Neural cell (in vitro differentiated cells): ENCODE data around the gene BZW2. TPM values are rescaled to one million over a fixed set of nuclear protein-coding genes. Genes with fewer than 3 reads are reported as not detected.

Experiments
- H2AFZ ChIP-seq: fragments of 200-600, 300-800 bp; sonication (generic), shearing (Covaris generic); 2 replicates; pipeline ENCODE4 v1.6.0; 2014; ENCODE audit warnings: low read depth, mild to moderate bottlenecking, antibody characterized with exemption, low read length, moderate library complexity
- H3F3A ChIP-seq: fragments of 200-600 bp; shearing (Covaris generic); 2 replicates; pipeline ENCODE4 v1.6.1; 2016; ENCODE audit warnings: mild to moderate bottlenecking, moderate library complexity, mixed read lengths, antibody characterized with exemption, low read length; ENCODE audit not compliant: insufficient read depth, poor library complexity, severe bottlenecking
- H3K27ac ChIP-seq: fragments of 200-600, 300-800 bp; sonication (generic), shearing (Covaris generic); 2 replicates; pipeline ENCODE4 v1.5.1; 2014; ENCODE audit warnings: mild to moderate bottlenecking, low read length, moderate library complexity
- H3K27me3 ChIP-seq: fragments of 300-800, 200-600 bp; sonication (generic), shearing (Covaris generic); 2 replicates; pipeline ENCODE4 v1.6.0; 2014; ENCODE audit warnings: mild to moderate bottlenecking, low read depth, low read length, moderate library complexity; ENCODE audit not compliant: insufficient read depth
- H3K36me3 ChIP-seq: fragments of 300-800, 200-600 bp; sonication (generic), shearing (Covaris generic); 2 replicates; pipeline ENCODE4 v1.5.1; 2014; ENCODE audit warnings: mild to moderate bottlenecking, antibody characterized with exemption, low read length, moderate library complexity; ENCODE audit not compliant: insufficient read depth
- H3K4me2 ChIP-seq: fragments of 300-800, 200-600 bp; sonication (generic), shearing (Covaris generic); 2 replicates; pipeline ENCODE4 v1.6.0; 2014; ENCODE audit warnings: mild to moderate bottlenecking, low read length
- H3K4me3 ChIP-seq: fragments of 300-800, 200-600 bp; sonication (generic), shearing (Covaris generic); 2 replicates; pipeline ENCODE4 v1.5.1; 2014; ENCODE audit warnings: mild to moderate bottlenecking, low read length, moderate library complexity
- H3K79me2 ChIP-seq: fragments of 200-600 bp; shearing (Covaris generic); replicated peaks from 2 replicates; pipeline ENCODE4 v1.6.0; 2014; ENCODE audit warnings: mild to moderate bottlenecking, low read length, moderate library complexity; ENCODE audit not compliant: insufficient read depth
- H3K9ac ChIP-seq: fragments of 300-800, 200-600 bp; sonication (generic), shearing (Covaris generic); 2 replicates; pipeline ENCODE4 v1.6.1; 2016; ENCODE audit warnings: mild to moderate bottlenecking, low read length, mixed read lengths
- H3K9me2 ChIP-seq: fragments of 200-600 bp; shearing (Covaris generic); 2 replicates; pipeline ENCODE4 v1.6.1; 2016; ENCODE audit warnings: mild to moderate bottlenecking, low read length, mixed read lengths; ENCODE audit not compliant: insufficient read depth
- H3K9me3 ChIP-seq: fragments of 200-600, 300-800 bp; sonication (generic), shearing (Covaris generic); 2 replicates; pipeline ENCODE4 v1.6.1; 2016; ENCODE audit warnings: mild to moderate bottlenecking, mixed run types, low read length, moderate library complexity, mixed read lengths
- H4K20me1 ChIP-seq: fragments of 200-600 bp; shearing (Covaris generic); 2 replicates; pipeline ENCODE4 v1.6.1; 2016; ENCODE audit warnings: mild to moderate bottlenecking, mixed run types; ENCODE audit not compliant: insufficient read depth
- CTCF ChIP-seq: fragments of 450-650 bp; IDR thresholded peaks from 2 replicates; pipeline ENCODE4 v1.5.1; 2014; ENCODE audit warnings: antibody characterized with exemption, mild to moderate bottlenecking, moderate library complexity; ENCODE audit not compliant: poor library complexity, severe bottlenecking
- EP300 ChIP-seq: fragments of 450-650 bp; conservative IDR thresholded peaks from 2 replicates; pipeline ENCODE4 v1.6.1; 2014; ENCODE audit warnings: antibody characterized with exemption, mild to moderate bottlenecking, moderate library complexity; ENCODE audit not compliant: poor library complexity, severe bottlenecking
- EZH2 ChIP-seq: fragments of 200-600, 300-800 bp; shearing (Covaris generic), sonication (generic); IDR thresholded peaks from 2 replicates; pipeline ENCODE4 v1.6.1; 2014; ENCODE audit warnings: antibody characterized with exemption, low read length, borderline replicate concordance, mild to moderate bottlenecking; ENCODE audit not compliant: insufficient read depth, poor library complexity, severe bottlenecking
- MXI1 ChIP-seq: fragments of 450-650 bp; conservative IDR thresholded peaks from 2 replicates; pipeline ENCODE4 v1.6.1; 2014; ENCODE audit warnings: antibody characterized with exemption, mild to moderate bottlenecking; ENCODE audit not compliant: poor library complexity, severe bottlenecking
- POLR2AphosphoS5 ChIP-seq: IDR thresholded peaks from 2 replicates; pipeline ENCODE4 v1.6.1; 2012
- RAD21 ChIP-seq: fragments of 450-650 bp; conservative IDR thresholded peaks from 2 replicates; pipeline ENCODE4 v1.6.1; 2014; ENCODE audit warnings: antibody characterized with exemption, mild to moderate bottlenecking, moderate library complexity
- REST ChIP-seq: IDR thresholded peaks from 2 replicates; pipeline ENCODE4 v1.6.1; 2012; ENCODE audit warnings: borderline replicate concordance
- SMC3 ChIP-seq: fragments of 450-650 bp; conservative IDR thresholded peaks from 2 replicates; pipeline ENCODE4 v1.6.1; 2014; ENCODE audit warnings: antibody characterized with exemption, mild to moderate bottlenecking, moderate library complexity; ENCODE audit not compliant: poor library complexity
- TAF1 ChIP-seq: IDR thresholded peaks from 2 replicates; pipeline ENCODE4 v1.6.1; 2012; ENCODE audit warnings: low read depth
- polyA plus RNA-seq: library from polyadenylated mRNA; depleted of rRNA; stranded (reverse); fragments of >200 nt; gene quantifications from 2 replicates; pipeline ENCODE4 v1.2.3, GENCODE V29; 2014

The BZW2 gene
- polyA plus RNA-seq, 1 donor from 2014 or later, result 203 TPM

- TF ChIP-seq EZH2, result no peak
- no peak for TF ChIP-seq TAF1
- TF ChIP-seq CTCF, result no peak
- no peak for TF ChIP-seq MXI1
- no peak for TF ChIP-seq EP300
- TF ChIP-seq RAD21, result no peak
- TF ChIP-seq REST, result no peak
- TF ChIP-seq POLR2AphosphoS5, result no peak
- no peak for TF ChIP-seq SMC3
- H3K79me2 ChIP-seq, result no peaks in the 10 kb centered on the region
- no peaks in the 10 kb centered on the region for H3K9me2 ChIP-seq
Observed at GRCh38 chr7:16738011-16738688, 92.2 kb downstream of the BZW2 start.

GRCh38 chr7:16739863-16740622, 94.1 kb downstream of the BZW2 start:
- Histone ChIP-seq H3K9ac (no peak overlapping the region), H3K27ac (no peak overlapping the region), H3K27me3 (no peaks in the 10 kb centered on the region), H3K9me3 (no peaks in the 10 kb centered on the region), H4K20me1 (no peaks in the 10 kb centered on the region), H3F3A (no peaks in the 10 kb centered on the region), H3K4me3 (no peak overlapping the region), H3K79me2 (no peaks in the 10 kb centered on the region), H3K9me2 (no peaks in the 10 kb centered on the region), H2AFZ (no peak overlapping the region), H3K4me2 (no peak overlapping the region), H3K36me3 (no peaks in the 10 kb centered on the region)
- TF ChIP-seq TAF1 (no peak), RAD21 (no peak), SMC3 (no peak), REST (no peak), EZH2 (no peak), CTCF (no peak), EP300 (no peak), MXI1 (no peak), POLR2AphosphoS5 (no peak)

More at GRCh38 chr7:16738011-16738688, 92.2 kb downstream of the BZW2 start:
- no peak overlapping the region for H2AFZ ChIP-seq
- no peak overlapping the region for H3K27ac ChIP-seq
- no peak overlapping the region for H3K9ac ChIP-seq
- no peaks in the 10 kb centered on the region for H3K27me3 ChIP-seq
- H3F3A ChIP-seq, result no peaks in the 10 kb centered on the region
- H3K4me2 ChIP-seq, result no peak overlapping the region
- no peaks in the 10 kb centered on the region for H3K36me3 ChIP-seq
- no peaks in the 10 kb centered on the region for H4K20me1 ChIP-seq
- no peak overlapping the region for H3K4me3 ChIP-seq
- no peaks in the 10 kb centered on the region for H3K9me3 ChIP-seq
